Muscle of arm (tissue), 12 donors: ENCODE results near the gene CLMN. TPM values are rescaled to one million over a fixed set of nuclear protein-coding genes. Genes with fewer than 3 reads are reported as not detected.

ENCODE experiments used
- DNase-seq: peaks from one replicate; pipeline ENCODE4 v3.0.0-alpha.2; 2013
- polyA plus RNA-seq, 12 donors: library from polyadenylated mRNA; unstranded; fragments of 120-200 nt; gene quantifications; one replicate each; pipeline ENCODE4 v1.2.1, GENCODE V29; 2013; ENCODE audit not compliant: insufficient read length in 12 of 12

Gene CLMN
- polyA plus RNA-seq, 12 donors = 2.5 to 21.6 (median 3.5) TPM; not detected in 1

DNA sequence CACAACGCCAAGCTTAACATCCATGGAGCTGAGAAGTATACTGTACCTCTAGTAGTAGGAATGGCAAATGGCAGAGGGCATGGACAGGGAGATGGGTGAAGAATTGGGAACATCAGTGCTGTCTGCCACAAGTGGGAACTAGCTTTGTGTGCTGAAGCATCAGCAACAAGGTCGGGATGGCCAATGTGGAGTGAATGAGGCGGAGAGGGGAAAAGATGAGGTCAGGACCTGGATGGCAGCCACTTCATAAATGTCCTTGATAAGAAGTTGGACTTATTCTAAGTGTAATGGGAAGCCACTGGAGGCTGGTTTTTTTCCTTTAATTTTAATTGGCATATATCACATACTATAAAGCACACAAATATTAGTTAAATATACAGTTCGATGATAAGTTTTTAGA is 21.9 kb upstream of the CLMN start:
- DNase-seq = no peak

DNA sequence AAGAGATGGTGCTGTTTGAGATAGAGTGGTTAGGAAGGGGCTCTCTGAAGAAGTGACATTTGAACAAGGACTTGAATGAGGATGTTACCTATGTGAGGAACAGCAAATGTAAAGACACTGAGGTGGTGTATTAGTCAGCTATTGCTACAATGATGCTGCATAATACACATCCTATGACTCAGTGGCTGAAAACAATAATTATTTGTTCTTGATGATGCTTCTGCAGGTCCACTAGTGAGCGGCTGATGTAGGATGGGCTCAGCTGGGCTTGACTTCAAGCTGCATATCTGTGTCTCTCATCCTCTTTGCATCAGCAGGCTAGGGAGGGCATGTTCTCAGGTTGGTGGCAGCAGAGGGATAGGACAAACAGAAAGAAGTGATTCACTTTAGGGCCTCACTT is 21.4 kb upstream of the CLMN start:
- no peak for DNase-seq

DNA sequence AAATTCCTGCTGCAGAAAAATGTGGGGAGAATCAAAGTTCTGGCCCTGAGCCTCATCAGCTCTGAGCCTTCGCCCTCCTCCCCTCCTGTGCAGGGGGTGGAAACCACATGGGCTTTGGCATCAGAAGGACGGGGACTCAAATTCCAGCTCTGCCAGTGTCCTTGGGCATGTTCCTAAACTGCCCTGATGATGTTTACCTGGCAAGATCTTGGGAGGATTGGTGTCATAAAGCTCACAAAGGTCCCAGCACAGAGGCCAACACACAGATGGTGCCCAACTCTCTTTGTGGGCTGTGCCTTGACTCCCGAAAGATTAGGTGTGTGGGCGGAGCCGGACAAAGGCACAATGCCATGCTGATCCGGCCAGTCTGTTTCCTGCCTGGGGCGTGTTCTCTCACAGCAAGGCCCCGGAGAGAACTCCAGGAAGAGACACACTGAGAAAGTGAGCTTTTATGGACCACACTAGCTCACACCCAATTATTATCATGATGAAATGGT is 20.5 kb upstream of the CLMN start:
- DNase-seq = no peak

DNA sequence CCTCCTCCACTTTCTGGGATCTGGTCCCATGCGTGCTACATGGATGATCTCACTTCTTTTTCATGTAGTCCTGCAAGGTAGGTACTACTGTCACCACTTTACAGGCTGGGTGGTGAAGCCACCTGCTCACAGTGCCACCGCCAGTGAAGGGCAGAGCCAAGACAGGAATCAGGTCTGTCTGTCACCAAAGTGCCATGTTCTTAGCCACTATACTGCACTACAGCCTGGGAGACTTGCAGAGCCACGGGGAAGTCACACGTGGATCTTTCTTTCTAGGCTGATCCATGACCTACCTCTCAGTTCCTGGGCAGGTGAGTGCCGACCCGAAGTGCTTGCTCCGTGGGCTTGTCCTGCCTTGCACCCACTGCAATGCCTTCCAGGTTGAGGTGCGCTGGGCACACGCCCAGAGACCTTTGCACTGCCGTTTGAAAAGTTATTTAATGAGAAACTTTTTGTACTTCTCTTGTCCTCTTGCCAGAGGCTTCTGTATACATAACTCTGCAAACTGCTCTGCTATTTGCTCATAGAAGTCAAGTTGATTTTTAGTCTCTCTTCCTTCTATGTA is 19.7 kb upstream of the CLMN start:
- no peak for DNase-seq

DNA sequence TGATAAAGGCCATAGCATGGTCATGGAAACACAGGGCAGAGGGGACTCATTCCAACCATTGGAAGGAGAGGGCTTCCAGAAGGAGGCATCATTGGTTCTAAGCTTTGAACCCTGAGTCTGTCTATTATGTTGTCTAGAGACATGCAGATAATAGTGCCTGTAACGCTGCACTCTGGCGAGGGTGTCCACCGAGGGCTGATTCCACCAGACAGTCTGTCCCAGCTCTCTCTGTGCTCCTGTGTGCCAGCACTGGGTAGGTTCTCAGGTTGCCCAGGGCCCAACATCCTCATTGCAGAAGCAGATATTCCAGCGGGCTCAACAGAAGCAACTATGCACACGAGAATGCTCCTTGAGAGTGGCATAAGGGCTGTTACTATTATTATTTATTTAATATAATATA is 18.7 kb upstream of the CLMN start:
- no peak for DNase-seq

- no peak for DNase-seq
These were observed 17.4 kb upstream of the CLMN start for GRCh38 chr14:95337041-95337595.

DNA sequence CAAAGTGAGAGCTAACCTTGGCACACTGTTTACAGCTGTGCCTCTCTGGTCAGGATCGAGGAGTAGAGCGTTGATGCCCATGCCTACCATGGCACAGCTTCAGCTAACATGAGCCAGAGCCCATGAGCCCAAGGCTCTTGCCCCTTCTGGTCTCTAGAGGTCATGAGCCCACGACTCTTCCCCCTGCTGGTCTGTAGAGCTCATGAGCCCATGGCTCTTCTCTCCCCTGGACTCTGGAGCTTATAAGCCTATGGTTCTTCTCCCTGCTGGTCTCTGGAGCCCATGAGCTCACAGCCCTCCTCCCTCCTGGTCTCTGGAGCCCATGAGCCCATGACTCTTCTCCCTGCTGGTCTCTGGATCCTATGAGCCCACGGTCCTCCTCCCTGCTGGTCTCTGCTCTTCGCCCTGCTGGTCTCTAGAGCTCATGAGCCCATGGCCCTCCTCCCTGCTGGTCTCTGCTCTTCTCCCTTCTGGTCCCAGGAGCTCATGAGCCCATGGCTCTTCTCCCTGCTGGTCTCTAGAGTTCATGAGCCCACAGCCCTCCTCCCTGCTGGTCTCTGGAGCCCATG is 16.6 kb upstream of the CLMN start:
- DNase-seq = no peak

DNA sequence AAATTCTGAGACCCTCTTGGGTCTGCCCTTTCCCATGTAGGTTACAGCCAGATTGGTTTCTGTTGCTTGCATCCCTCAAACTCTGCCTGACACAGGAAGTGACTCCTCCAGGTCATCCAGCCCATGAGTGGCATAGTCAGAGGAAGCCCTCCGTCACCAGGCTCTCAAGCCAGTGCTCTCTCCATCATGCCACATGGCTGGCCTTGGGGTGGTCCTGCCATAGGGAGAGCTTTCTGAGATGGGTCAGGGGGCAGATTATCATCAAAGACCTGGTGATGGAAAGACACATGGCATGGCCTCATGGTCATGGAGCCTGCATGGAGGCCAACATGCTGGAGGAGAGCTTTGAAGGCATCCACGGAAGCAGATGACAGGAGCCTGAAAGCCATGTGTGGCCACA is 15.4 kb upstream of the CLMN start:
- DNase-seq = no peak

GRCh38 chr14:95334044-95334443 is 14.3 kb upstream of the CLMN start:
- DNase-seq = no peak

DNA sequence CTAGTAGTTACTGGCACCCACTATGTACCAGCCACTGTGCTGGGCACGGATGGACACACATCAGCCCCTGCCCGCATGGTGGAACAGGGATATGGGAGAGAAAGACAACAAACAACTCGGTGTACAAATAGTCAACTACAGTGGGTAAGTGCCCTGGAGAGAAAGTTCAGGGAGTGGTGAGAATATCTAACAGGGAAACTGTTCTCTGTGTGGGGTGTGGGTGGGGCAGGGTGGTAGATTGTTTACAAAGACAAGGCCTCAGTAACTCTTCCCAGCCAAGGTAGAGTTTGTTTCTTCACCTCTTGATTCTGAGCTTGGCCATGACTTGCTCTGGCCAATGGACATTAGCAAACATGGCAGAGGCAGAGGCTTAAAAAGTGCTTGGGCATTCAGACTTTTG is 12.9 kb upstream of the CLMN start:
- DNase-seq = no peak

- DNase-seq = no peak
These were observed 12.2 kb upstream of the CLMN start for GRCh38 chr14:95331708-95332408.

- DNase-seq = no peak
These were observed 11.1 kb upstream of the CLMN start for GRCh38 chr14:95330591-95331370.

- DNase-seq = no peak
These were observed 10.2 kb upstream of the CLMN start for GRCh38 chr14:95329941-95330340.

- no peak for DNase-seq
These were observed 9.2 kb upstream of the CLMN start for GRCh38 chr14:95328729-95329503.

GRCh38 chr14:95327558-95328374 is 8.1 kb upstream of the CLMN start:
- no peak for DNase-seq

DNA sequence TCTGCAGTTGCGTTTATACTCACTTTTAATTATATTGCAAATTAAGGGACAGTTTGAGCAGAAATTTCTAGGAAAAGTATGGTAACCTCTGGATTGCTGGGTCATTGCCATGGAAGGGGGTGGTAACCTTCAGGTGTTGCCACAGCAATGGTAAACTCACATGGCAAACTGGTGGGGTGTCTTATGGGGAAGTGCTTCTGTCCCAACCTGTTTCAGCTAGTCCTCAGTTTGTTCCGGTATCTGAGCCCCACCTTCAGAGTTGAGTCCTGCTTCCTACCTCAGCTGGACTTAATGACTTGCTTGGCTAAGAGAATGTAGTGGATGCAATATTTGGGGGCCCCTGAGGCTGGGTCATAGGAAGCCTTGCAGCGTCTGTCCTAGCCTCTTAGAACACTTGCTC is 7.3 kb upstream of the CLMN start:
- no peak for DNase-seq

- no peak for DNase-seq
These were observed 4.2 kb upstream of the CLMN start for GRCh38 chr14:95323917-95324316.

GRCh38 chr14:95323361-95323760 is 3.7 kb upstream of the CLMN start:
- DNase-seq = no peak

- no peak for DNase-seq
These were observed 2.9 kb upstream of the CLMN start for GRCh38 chr14:95322651-95323050.

DNA sequence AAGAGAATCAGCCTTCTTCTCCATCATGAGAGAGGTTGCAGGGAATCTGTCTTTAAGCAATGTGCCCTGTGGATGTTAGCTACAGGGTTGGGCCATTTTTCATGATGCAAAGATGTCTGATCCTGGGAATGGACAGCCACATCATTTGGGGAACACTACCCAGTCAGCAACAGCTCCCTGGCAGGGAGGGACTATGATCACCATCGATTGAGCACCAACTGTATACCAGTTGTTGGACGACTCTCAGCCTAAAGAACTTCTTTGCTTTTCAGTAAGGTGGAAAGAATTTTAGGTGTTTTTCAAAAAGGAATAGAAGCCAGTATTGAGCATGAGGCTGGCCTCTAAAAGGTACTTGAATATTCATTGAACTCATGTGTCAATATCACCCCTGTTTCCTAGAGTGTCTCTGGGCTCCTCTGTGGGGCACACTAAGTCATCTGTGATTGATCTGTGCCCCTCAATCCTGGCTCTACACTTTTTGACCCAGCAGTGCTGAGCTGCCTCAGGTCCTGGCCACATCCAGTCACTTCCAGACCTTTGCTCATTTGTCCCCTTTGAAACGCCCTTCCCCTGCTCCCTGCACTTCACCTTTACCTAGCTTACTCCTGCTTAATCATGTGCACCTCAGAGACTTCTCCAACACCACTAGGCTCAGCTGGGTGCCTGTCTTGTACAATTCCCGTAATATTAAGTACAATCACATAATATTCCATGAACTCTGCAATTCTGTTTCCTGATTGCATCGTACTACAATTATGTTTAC is 2.2 kb upstream of the CLMN start:
- DNase-seq = no peak
